GM19463 (cell line): Measurements from ENCODE around the gene CDRT15.
"Not testable (repeated sequence)": the region's sequence is repeated elsewhere in the genome, so short reads cannot be mapped to it uniquely, and the experiment has no call there.

Source experiments
- ATAC-seq: cut with Tn5 transposase; IDR thresholded peaks from one replicate; pipeline ENCODE4 v1.9.1; 2021; ENCODE audit warnings: mild to moderate bottlenecking, moderate library complexity; ENCODE audit not compliant: unreplicated experiment

The CDRT15 gene

GRCh38 chr17:14209215-14209614, 27.4 kb downstream of the CDRT15 start:
- no peak for ATAC-seq

DNA sequence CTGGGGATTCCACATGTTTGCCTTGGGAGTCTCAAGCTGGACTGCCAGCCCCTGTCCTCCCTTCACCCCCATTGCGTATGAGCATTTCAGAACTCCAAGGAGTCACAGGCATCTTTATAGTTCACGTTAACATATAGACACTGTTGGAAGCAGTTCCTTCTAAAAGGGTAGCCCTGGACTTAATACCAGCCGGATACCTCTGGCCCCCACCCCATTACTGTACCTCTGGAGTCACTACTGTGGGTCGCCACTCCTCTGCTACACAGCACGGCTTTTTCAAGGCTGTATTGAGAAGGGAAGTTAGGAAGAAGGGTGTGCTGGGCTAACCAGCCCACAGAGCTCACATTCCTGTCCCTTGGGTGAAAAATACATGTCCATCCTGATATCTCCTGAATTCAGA, 28.9 kb downstream of the CDRT15 start:
- no peak for ATAC-seq

DNA sequence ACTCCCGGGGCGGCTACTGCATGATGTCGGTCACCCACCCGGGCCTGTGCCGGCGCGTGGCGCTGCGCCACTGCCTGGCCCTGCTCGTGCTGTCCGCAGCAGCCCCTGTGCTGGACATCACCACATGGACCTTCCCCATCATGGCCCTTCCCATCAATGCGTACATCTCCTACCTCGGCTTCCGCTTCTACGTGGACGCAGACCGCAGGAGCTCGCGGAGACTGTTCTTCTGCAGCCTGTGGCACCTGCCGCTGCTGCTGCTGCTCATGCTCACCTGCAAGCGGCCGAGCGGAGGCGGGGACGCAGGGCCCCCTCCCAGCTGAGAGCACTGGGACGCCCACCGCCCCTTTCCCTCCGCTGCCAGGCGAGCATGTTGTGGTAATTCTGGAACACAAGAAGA, 29.8 kb downstream of the CDRT15 start:
- no peak for ATAC-seq

- ATAC-seq = no peak
These were observed 30.6 kb downstream of the CDRT15 start for GRCh38 chr17:14205992-14206461.

DNA sequence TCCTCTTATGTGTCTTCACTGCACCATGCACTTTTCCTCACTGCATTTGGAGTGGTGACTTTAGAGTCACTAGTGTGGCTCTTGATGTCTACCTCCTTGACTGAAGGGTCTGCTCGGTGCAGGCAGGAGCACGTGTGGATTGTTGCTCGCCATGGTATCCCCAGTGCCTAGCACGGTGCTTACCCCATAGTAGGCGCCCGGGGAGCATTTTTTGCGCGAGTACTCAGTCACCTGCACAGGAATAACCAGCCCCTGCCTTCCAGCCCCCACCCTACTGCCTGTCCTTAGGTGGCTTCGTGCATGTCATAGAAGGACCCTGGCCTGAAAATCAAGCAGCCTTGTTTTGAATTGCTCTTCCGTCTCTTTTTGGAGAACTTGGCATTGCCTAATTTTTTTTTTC, 31.3 kb downstream of the CDRT15 start:
- no peak for ATAC-seq

GRCh38 chr17:14204546-14204945, 32.1 kb downstream of the CDRT15 start:
- ATAC-seq = no peak

GRCh38 chr17:14204084-14204483, 32.6 kb downstream of the CDRT15 start:
- ATAC-seq = no peak

GRCh38 chr17:14203388-14203787, 33.3 kb downstream of the CDRT15 start:
- ATAC-seq = no peak

GRCh38 chr17:14202388-14203166, 34.1 kb downstream of the CDRT15 start:
- ATAC-seq = no peak

DNA sequence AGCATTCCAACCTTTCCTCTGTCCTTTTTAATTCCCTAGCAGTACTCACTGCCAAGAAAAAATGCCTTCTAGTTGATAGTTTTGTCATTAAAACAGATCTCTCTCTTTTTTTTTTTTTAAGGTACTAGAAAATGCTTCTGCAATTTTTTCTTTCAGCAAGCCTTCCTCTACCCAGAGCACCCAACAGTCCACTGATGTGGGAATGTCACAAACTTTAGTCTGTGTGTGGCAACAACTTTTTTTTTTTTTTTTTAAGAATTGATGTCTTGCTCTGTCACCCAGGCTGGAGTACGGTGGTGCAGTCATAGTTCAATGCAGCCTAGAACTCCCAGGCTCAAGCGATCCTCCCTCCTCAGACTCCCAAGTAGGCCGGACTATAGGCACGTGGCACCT, 34.7 kb downstream of the CDRT15 start:
- ATAC-seq = no peak

DNA sequence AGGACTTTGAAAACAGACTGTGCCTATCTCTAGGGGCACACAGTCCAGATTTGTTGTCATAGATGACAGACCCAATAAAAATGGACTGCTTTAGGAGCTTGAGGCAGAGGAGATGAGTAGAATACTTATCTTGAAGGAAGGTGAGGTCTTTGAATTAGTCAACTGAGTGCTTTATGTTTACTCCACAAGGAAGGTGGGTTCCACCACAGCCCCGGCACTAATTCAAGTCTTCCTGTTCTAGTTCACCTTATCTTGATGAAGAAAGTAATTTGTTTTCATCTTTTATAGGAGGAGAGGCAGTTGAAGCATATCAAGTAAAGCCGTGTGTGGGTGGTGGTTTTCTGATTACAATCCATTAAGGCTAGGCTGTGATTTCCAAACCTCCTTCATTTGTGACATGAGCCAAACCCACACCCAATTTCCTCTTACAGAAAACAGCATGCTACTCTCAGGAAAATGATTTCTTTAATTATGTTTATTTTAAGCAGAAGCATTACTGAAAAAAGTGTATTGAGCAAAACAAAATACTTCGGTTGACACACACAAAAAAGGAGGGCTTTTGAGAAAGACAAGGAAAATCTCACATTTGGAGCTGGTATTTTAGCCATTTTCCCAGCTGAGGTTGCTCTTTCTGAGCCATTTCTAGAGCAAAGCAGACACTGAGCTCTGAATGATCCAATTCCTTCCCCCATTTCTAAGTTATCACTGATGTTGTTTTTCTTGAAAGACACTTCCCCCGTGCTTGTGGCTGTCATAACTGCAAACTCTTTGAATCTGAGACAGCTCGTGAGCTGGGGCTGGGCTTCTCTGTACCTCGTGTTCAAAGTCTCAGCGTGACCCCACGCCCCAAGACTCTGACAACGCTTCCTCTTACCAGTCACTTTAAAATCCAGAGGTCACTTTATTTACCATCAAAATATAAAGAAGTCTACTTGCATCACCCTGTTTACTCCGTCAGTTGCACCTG, 35.4 kb downstream of the CDRT15 start:
- no peak for ATAC-seq

- no peak for ATAC-seq
These were observed 36.3 kb downstream of the CDRT15 start for GRCh38 chr17:14200354-14200753.

DNA sequence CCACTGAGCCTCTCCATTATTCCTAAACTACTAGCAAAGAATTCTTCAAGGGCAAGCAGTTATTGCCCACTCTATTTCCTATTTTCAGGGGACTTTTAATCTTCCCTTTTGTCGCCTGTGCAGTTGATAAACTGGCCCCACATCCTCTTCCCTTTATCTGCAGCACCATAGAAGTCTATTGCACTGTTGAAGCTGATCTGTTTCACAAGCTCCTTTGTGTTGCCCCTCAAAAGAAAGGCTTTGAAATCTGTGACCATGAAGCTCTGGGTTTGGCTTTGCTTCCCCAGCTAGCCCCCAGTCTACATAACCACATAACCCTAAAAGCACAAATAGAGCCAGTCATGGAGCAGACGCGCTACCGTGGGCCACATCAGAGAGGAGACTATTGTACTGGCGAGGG, 37.1 kb downstream of the CDRT15 start:
- no peak for ATAC-seq

- no peak for ATAC-seq
These were observed 38.1 kb downstream of the CDRT15 start for GRCh38 chr17:14198575-14198974.

GRCh38 chr17:14198013-14198412, 38.6 kb downstream of the CDRT15 start:
- ATAC-seq = no peak

DNA sequence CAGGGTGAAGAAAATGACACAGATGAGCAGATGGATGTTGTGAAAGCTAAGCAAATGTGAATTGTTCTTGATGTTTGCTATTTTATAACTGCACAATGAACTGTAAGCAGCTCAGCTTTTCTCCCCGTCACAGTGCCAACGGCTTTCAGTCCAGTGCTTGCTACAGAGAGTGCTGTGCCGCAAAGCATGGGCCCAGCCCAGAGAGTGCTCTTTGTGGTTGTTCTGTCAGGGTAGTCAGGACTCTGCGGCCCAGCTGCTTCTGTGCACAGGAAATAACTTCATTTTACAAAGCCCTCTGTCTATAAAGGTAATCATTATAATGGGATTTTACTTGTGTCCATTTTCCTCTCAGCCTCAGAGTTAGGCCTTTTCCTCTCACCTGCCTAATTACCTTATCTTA, 39.1 kb downstream of the CDRT15 start:
- no peak for ATAC-seq

DNA sequence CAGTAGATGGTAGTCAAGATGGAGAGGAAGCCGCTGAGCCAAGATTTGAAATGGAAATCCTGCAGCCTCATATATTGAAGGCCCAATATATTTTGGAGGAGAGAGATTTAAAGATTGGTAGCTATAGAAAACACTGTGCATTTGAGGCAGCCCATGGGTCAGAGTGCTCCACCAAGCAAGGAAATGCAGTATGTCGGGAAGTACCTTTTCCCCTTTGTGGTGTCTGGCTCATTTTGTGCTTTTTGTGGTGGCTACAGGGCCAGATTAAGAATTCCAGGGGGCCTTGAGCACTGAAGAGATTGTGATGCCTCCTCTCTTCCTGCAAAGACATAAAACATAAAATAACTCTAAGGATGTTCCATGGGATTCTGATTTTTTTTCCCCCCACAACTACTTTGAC, 39.6 kb downstream of the CDRT15 start:
- no peak for ATAC-seq

GRCh38 chr17:14196377-14196997, 40.2 kb downstream of the CDRT15 start:
- no peak for ATAC-seq

- ATAC-seq = peak; percentile 73
These were observed 43.9 kb downstream of the CDRT15 start for GRCh38 chr17:14192636-14193344.

DNA sequence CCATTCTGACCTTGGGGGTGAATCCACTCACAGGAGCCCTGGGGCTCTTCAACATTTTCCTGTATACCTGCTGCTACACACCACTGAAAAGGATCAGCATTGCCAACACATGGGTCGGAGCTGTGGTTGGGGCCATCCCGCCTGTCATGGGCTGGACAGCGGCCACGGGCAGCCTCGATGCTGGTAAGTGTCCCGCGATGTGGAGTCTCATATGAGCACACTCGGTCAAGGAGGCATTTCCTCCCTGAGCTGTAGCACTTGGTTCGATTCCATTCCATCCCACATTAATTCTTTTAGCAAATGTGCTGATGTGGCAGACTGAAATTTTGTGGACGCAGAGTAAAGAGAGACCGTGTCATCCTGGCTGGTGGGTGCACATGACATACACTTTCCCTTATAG, 44.6 kb downstream of the CDRT15 start:
- ATAC-seq = not testable (repeated sequence)

DNA sequence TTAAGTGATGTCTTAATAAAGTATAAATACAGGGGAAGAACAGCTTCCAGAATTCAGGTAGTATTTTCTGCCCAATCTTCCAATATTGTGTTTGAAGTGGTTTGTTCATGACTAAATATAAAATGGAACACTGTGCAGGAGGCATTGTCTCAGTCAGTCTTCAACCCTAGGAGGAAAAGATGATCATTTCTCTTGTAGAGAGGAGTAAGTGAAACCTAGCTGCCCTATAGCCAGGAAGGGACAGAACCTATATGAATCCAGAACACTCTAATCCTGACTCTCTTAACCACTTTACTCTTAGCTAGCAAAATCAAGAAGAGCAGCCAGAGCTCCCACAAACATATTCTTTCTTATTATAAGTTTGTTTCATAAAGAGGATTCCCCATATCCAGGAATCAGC, 45.2 kb downstream of the CDRT15 start:
- not testable (repeated sequence) for ATAC-seq
